A549 (cell line): ENCODE data around the gene C3orf20. TPM values are rescaled to one million over a fixed set of nuclear protein-coding genes. Genes with fewer than 3 reads are reported as not detected.

Experiments
- ATAC-seq, 2 experiments: fragments of 200-7000 bp in 1 of 2; fragments of >200 bp in 1 of 2; cut with Nextera tagmentation in 1 of 2; cut with Tn5 transposase in 1 of 2; 3 replicates each; pipeline versions ENCODE4 v1.8.0 to v1.9.1; 2018 to 2020; ENCODE audit warnings: mild to moderate bottlenecking in 1 of 2, moderate library complexity in 1 of 2
- CTCF ChIA-PET: fragments of 300-600 bp; sonication (Branson Sonifier 250); formaldehyde crosslinking; extraction: SDS; loops from one replicate; lab custom pipeline; 2021; ENCODE audit warnings: antibody characterized with exemption, inconsistent platforms; lab: Yijun Ruan, JAX
- POLR2A ChIA-PET: fragments of 350-600 bp; formaldehyde crosslinking; extraction: SDS; loops from one replicate; lab custom pipeline; 2021; ENCODE audit warnings: antibody characterized with exemption, inconsistent platforms; lab: Yijun Ruan, JAX
- DNase-seq, 2 experiments: peaks; one replicate each; pipeline versions ENCODE4 v3.0.0 to v3.0.0-alpha.2; 2011 to 2016; ENCODE audit warnings: low read depth in 1 of 2, low spot score in 1 of 2
- FAIRE-seq: peaks from 2 replicates; lab custom pipeline; 2011; peaks lifted over from hg19 to GRCh38; lab: Jason Lieb, UNC
- H3K27ac ChIP-seq, 2 experiments: fragments of >200 bp; sonication (Bioruptor Twin); formaldehyde crosslinking; 3 replicates each; pipeline ENCODE4 v1.5.1; 2016 to 2017
- H3K4me1 ChIP-seq: fragments of >200 bp; sonication (Bioruptor Twin); formaldehyde crosslinking; 3 replicates; pipeline ENCODE4 v1.6.1; 2016
- H3K4me2 ChIP-seq: fragments of >200 bp; sonication (Bioruptor Twin); formaldehyde crosslinking; 3 replicates; pipeline ENCODE4 v1.6.1; 2016
- H3K4me3 ChIP-seq: fragments of >200 bp; sonication (Bioruptor Twin); formaldehyde crosslinking; 3 replicates; pipeline ENCODE4 v1.5.1; 2016
- H3K9me3 ChIP-seq: fragments of >200 bp; sonication (Bioruptor Twin); formaldehyde crosslinking; 3 replicates; pipeline ENCODE4 v1.6.1; 2016
- BHLHE40 ChIP-seq: IDR thresholded peaks from 2 replicates; pipeline ENCODE4 v1.6.1; 2012; ENCODE audit warnings: low read depth, low read length, inconsistent platforms
- CBX2 ChIP-seq: fragments of 200-600 bp; sonication (generic); IDR thresholded peaks from 2 replicates; pipeline ENCODE4 v1.6.1; 2016; ENCODE audit warnings: low read depth, mild to moderate bottlenecking, borderline replicate concordance
- CHD2 ChIP-seq: fragments of 150-350 bp; IDR thresholded peaks from 2 replicates; pipeline ENCODE4 v1.6.1; 2014; ENCODE audit warnings: low read length; ENCODE audit not compliant: partially characterized antibody
- CHD4 ChIP-seq: fragments of 200-600 bp; sonication (generic); IDR thresholded peaks from 2 replicates; pipeline ENCODE4 v1.6.1; 2016; ENCODE audit warnings: antibody characterized with exemption, mild to moderate bottlenecking, borderline replicate concordance
- EHF ChIP-seq: fragments of 250-450 bp; sonication (Bioruptor Pico); IDR thresholded peaks from 2 replicates; pipeline ENCODE4 v1.5.0; 2020; ENCODE audit warnings: mild to moderate bottlenecking
- EHMT2 ChIP-seq: fragments of 200-600 bp; sonication (generic); IDR thresholded peaks from 2 replicates; pipeline ENCODE4 v1.6.1; 2016; ENCODE audit warnings: antibody characterized with exemption, low read depth, mild to moderate bottlenecking, moderate library complexity
- EP300 ChIP-seq, 2 experiments: fragments of >200 bp; sonication (Bioruptor Twin); formaldehyde crosslinking; IDR thresholded peaks; 2 replicates in 1 of 2; 3 replicates in 1 of 2; pipeline ENCODE4 v1.6.1; 2016 to 2017
- ESRRA ChIP-seq: fragments of 150-350 bp; IDR thresholded peaks from 2 replicates; pipeline ENCODE4 v1.6.1; 2014; ENCODE audit warnings: mild to moderate bottlenecking, low read length, borderline replicate concordance
- GATA3 ChIP-seq: IDR thresholded peaks from 2 replicates; pipeline ENCODE4 v1.6.1; 2012; ENCODE audit warnings: borderline replicate concordance
- HEYL ChIP-seq: fragments of 250-450 bp; sonication (Bioruptor Pico); IDR thresholded peaks from 2 replicates; pipeline ENCODE4 v1.8.0; 2021; ENCODE audit warnings: mild to moderate bottlenecking, moderate library complexity
- HOXB5 ChIP-seq: fragments of 250-450 bp; sonication (Bioruptor Pico); IDR thresholded peaks from 2 replicates; pipeline ENCODE4 v1.5.0; 2020; ENCODE audit warnings: mild to moderate bottlenecking, moderate library complexity
- JUNB ChIP-seq: fragments of >200 bp; sonication (Bioruptor Twin); formaldehyde crosslinking; IDR thresholded peaks from 2 replicates; pipeline ENCODE4 v1.6.1; 2016
- KDM5A ChIP-seq: fragments of 200-600 bp; sonication (generic); IDR thresholded peaks from 2 replicates; pipeline ENCODE4 v1.6.1; 2016; ENCODE audit warnings: antibody characterized with exemption, mild to moderate bottlenecking
- MAFK ChIP-seq: fragments of 450-650 bp; IDR thresholded peaks from 2 replicates; pipeline ENCODE4 v1.6.1; 2014; ENCODE audit not compliant: partially characterized antibody
- NPAS2 ChIP-seq: fragments of 250-450 bp; sonication (Bioruptor Pico); IDR thresholded peaks from 2 replicates; pipeline ENCODE4 v1.8.0; 2022; ENCODE audit warnings: mild to moderate bottlenecking, moderate library complexity, borderline replicate concordance
- POLR2A ChIP-seq: IDR thresholded peaks from 2 replicates; pipeline ENCODE4 v1.6.1; 2012; ENCODE audit warnings: mild to moderate bottlenecking, low read length
- POLR2AphosphoS2 ChIP-seq: conservative IDR thresholded peaks from 2 replicates; pipeline ENCODE4 v1.6.1; 2012; ENCODE audit warnings: low read length, improper control_type of control experiment, inconsistent platforms
- RAD21 ChIP-seq, 2 experiments: fragments of >200 bp in 1 of 2; sonication (Bioruptor Twin) in 1 of 2; formaldehyde crosslinking in 1 of 2; IDR thresholded peaks in 1 of 2; conservative IDR thresholded peaks in 1 of 2; 2 replicates in 1 of 2; 3 replicates in 1 of 2; pipeline ENCODE4 v1.6.1; 2012 to 2018; ENCODE audit warnings: inconsistent platforms in 1 of 2
- RARB ChIP-seq: fragments of 250-450 bp; sonication (Bioruptor Pico); IDR thresholded peaks from 2 replicates; pipeline ENCODE4 v1.8.0; 2021; ENCODE audit warnings: mild to moderate bottlenecking, moderate library complexity
- RFX5 ChIP-seq: fragments of 450-650 bp; IDR thresholded peaks from 2 replicates; pipeline ENCODE4 v1.7.1; 2014; ENCODE audit warnings: antibody characterized with exemption, mild to moderate bottlenecking, moderate library complexity
- SMC3 ChIP-seq: fragments of >200 bp; sonication (Bioruptor Twin); formaldehyde crosslinking; IDR thresholded peaks from 3 replicates; pipeline ENCODE4 v1.6.1; 2018; ENCODE audit warnings: inconsistent platforms
- TFCP2L1 ChIP-seq: fragments of 250-450 bp; sonication (Bioruptor Pico); IDR thresholded peaks from 2 replicates; pipeline ENCODE4 v1.5.0; 2021; ENCODE audit warnings: mild to moderate bottlenecking
- ZC3H11A ChIP-seq: fragments of 450-650 bp; IDR thresholded peaks from 2 replicates; pipeline ENCODE4 v1.6.1; 2014; ENCODE audit warnings: antibody characterized with exemption, mild to moderate bottlenecking
- ZFP36 ChIP-seq: fragments of 450-650 bp; IDR thresholded peaks from 2 replicates; pipeline ENCODE4 v1.6.1; 2014; ENCODE audit warnings: borderline replicate concordance; ENCODE audit not compliant: partially characterized antibody
- ZNF302 ChIP-seq: fragments of 250-450 bp; sonication (Bioruptor Pico); IDR thresholded peaks from 2 replicates; pipeline ENCODE4 v1.9.0; 2021; ENCODE audit warnings: inconsistent platforms, mild to moderate bottlenecking, moderate library complexity
- ZSCAN20 ChIP-seq: fragments of 250-450 bp; sonication (Bioruptor Pico); IDR thresholded peaks from 2 replicates; pipeline ENCODE4 v1.8.0; 2022; ENCODE audit warnings: mild to moderate bottlenecking, moderate library complexity
- WGBS: methylation state at CpG from one replicate; pipeline ENCODE4 v1.1.6; 2017; ENCODE audit errors: missing lambda C conversion rate; 5-methylcytosine and 5-hydroxymethylcytosine counted together
- polyA plus RNA-seq, 4 experiments: library from polyadenylated mRNA; depleted of rRNA in 3 of 4; stranded (reverse); fragments of >200 nt; fragmentation: RNase III in 1 of 4; extraction: RNeasy Plus Mini Kit Qiagen cat#74134 plus additional on column Dnase treatment in 1 of 4; gene quantifications; 2 replicates in 3 of 4; 3 replicates in 1 of 4; pipeline ENCODE4 v1.2.3, GENCODE V29; 2011 to 2017
- TF ChIP-seq, protein P1 (sequence below): IDR thresholded peaks from 2 replicates; pipeline ENCODE4 v1.6.1; 2012
- TF ChIP-seq, protein P2 (sequence below): IDR thresholded peaks from 2 replicates; pipeline ENCODE4 v1.6.1; 2012; ENCODE audit warnings: low read depth, borderline replicate concordance
- TF ChIP-seq, protein P3 (sequence below): IDR thresholded peaks from 2 replicates; pipeline ENCODE4 v1.6.1; 2012
- TF ChIP-seq, protein P4 (sequence below): fragments of >200 bp; sonication (Bioruptor Twin); formaldehyde crosslinking; IDR thresholded peaks from 2 replicates; pipeline ENCODE4 v1.6.1; 2016

Gene C3orf20
- polyA plus RNA-seq, 2 of the 4 experiments (the other 2 are of a cell fraction) = 0.05 TPM; not detected in 1

DNA sequence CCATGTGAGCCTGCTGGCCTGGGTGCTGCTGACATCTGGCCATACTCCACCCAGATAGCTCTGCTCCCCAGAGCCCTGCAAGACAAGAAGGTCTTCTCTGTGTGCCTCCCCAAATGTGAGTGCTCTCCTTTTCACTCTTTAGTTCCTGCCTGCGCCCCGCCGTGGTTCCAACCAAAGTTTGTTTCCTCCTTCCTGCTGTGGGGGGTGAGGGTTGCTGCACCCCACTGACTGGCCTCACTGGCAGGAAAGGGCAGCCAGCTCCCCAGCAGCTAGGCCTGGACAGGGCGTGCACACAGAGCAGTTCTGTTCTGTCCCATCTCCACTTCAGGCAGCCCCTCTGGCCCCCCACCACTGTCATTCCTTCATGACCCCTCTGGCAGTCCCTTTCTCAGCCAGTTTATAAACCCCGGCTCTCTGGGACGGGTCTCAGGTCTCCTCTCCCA lies 28.8 kb upstream of the C3orf20 start:
- 0 out of 3 replicates have a peak, but pooled peaks cover 19% of the 10 kb centered on the region for H3K4me1 ChIP-seq
- ChIA-PET POLR2A (no interaction called here), CTCF (no interaction called here)
- ATAC-seq = no peak
- TF ChIP-seq EHMT2 (no peak), RAD21 (conservative IDR thresholded peaks at IDR 0.05 in 1 of 2, IDR thresholded peaks at IDR 0.05 in 1 of 2) (no peak), RARB (CRISPR knock-in tag) (no peak), CBX2 (no peak), GATA3 (no peak), TFCP2L1 (CRISPR knock-in tag) (no peak), ZNF302 (CRISPR knock-in tag) (no peak), CHD2 (no peak), EHF (CRISPR knock-in tag) (no peak), CHD4 (no peak), POLR2A (no peak), SMC3 (no peak), ZC3H11A (no peak), NPAS2 (CRISPR knock-in tag) (no peak), POLR2AphosphoS2 (no peak), EP300 (IDR thresholded peaks at IDR 0.05) (no peak), ZSCAN20 (CRISPR knock-in tag) (no peak)
- TF ChIP-seq, protein P1, sequence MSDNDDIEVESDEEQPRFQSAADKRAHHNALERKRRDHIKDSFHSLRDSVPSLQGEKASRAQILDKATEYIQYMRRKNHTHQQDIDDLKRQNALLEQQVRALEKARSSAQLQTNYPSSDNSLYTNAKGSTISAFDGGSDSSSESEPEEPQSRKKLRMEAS = no peak
- TF ChIP-seq, protein P2, sequence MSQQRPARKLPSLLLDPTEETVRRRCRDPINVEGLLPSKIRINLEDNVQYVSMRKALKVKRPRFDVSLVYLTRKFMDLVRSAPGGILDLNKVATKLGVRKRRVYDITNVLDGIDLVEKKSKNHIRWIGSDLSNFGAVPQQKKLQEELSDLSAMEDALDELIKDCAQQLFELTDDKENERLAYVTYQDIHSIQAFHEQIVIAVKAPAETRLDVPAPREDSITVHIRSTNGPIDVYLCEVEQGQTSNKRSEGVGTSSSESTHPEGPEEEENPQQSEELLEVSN = no peak
- no peak overlapping the region for H3K27ac ChIP-seq
- no peak overlapping the region for H3K4me2 ChIP-seq
- no peak for FAIRE-seq
- no peak overlapping the region for H3K4me3 ChIP-seq
- H3K9me3 ChIP-seq = no peaks in the 10 kb centered on the region
- 79% methylated on average over 5 of the region's 6 CpGs for WGBS
- DNase-seq = no peak

DNA sequence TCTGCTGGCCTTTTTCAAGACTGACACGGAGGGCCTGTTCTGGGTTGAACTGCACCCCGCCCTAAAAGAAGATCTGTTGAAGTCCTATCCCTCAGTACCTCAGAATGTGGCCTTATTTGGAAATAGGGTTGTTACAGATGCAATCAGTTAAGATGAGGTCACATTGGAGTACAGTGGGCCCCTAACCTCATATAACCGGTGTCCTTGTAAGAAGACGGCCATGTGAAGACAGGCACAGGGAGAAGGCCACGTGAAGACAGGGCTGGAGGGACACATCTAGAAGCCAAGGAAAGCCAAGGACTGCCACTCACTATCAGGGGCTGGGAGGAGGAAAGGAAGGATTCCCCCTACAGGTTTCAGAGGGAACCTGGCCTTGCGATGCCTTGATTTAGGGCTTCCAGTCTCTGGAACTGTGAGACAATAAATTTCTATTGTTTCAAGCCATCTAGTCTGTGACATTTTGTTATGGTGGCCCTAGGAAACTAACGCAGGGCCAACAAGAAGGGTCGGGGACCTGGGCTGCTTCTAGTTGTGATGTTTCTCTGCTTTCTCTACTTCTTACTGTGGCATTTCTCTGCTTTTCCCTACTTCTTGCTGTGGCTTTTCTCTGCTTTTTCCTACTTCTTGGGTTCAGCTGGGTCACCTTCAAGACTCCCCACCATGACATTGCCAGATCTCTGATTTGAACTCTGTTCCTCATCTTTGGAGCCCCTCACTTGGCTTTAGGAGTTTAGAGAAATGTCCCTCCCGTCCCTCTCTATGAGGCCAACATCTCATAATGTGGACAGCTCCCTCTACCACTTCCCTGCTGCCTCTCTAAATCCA lies 28.1 kb upstream of the C3orf20 start:
- TF ChIP-seq KDM5A = no peak
- TF ChIP-seq BHLHE40 = no peak
- no peak for TF ChIP-seq ZFP36
- no peak for TF ChIP-seq ZNF302 (CRISPR knock-in tag)
- no peak for TF ChIP-seq MAFK
- no peak for TF ChIP-seq JUNB
- no peak for TF ChIP-seq EHMT2
- no peak for TF ChIP-seq NPAS2 (CRISPR knock-in tag)
- TF ChIP-seq HOXB5 (CRISPR knock-in tag) = no peak
- TF ChIP-seq RFX5 = no peak
- TF ChIP-seq, protein P3, sequence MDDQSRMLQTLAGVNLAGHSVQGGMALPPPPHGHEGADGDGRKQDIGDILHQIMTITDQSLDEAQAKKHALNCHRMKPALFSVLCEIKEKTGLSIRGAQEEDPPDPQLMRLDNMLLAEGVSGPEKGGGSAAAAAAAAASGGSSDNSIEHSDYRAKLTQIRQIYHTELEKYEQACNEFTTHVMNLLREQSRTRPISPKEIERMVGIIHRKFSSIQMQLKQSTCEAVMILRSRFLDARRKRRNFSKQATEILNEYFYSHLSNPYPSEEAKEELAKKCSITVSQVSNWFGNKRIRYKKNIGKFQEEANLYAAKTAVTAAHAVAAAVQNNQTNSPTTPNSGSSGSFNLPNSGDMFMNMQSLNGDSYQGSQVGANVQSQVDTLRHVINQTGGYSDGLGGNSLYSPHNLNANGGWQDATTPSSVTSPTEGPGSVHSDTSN = no peak
- no peak for TF ChIP-seq HEYL
- no peak for TF ChIP-seq EHF (CRISPR knock-in tag)
- TF ChIP-seq, protein P4, sequence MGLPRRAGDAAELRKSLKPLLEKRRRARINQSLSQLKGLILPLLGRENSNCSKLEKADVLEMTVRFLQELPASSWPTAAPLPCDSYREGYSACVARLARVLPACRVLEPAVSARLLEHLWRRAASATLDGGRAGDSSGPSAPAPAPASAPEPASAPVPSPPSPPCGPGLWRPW = no peak
- no peak for TF ChIP-seq ESRRA
- WGBS = 73% methylated on average over 8 of the region's 9 CpGs
- no peak overlapping the region for H3K4me3 ChIP-seq
- H3K4me1 ChIP-seq = 0 out of 3 replicates have a peak, but pooled peaks cover 19% of the 10 kb centered on the region
- no peak for ATAC-seq
- no peaks in the 10 kb centered on the region for H3K9me3 ChIP-seq
- ChIA-PET POLR2A (no interaction called here), CTCF (interaction anchor here (1.0 to 1.8 kb wide), 2 partner anchors 8 to 443 kb away, joined by 4 to 7 read pairs; no protein-coding TSS in a partner anchor)
- DNase-seq = no peak
- no peak overlapping the region for H3K27ac ChIP-seq
- no peak overlapping the region for H3K4me2 ChIP-seq
- FAIRE-seq = no peak
